HG03521 (cell line): ENCODE results near the gene C16orf92.

Source experiments
- ATAC-seq: cut with Tn5 transposase; IDR thresholded peaks from one replicate; pipeline ENCODE4 v1.9.1; 2021; ENCODE audit warnings: mild to moderate bottlenecking, moderate library complexity; ENCODE audit not compliant: unreplicated experiment

Gene C16orf92

DNA sequence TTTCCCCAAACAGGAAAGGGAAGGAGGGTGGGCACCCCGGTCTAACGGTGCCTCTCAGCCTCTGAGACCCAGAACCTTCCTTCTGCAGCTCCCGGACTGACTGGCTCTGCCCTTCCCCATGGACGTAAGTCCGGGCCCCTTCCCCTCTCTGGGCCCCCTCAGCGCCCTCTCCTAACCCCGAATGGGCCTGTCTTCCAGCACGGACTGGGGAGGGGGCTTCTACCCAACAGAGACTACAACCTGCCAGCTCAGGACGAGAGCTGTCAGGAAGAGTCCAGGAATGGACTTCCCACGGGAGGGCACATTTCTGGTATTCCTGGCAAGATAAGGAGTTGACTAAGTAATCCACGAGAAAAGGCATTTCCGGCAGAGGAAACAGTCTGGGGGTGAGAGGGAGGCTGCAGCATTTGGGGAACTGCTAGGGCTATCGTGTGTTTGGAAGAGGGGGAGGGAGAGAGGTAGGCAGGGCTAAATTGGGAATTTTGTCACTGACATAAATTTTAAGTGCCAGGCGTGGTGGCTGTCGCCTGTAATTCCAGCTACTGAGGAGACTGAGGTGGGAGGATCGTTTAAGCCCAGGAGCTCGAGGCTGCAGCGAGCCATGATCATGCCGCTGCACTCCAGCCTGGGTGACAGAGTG is 30.5 kb downstream of the C16orf92 start:
- peak; percentile 11 for ATAC-seq

DNA sequence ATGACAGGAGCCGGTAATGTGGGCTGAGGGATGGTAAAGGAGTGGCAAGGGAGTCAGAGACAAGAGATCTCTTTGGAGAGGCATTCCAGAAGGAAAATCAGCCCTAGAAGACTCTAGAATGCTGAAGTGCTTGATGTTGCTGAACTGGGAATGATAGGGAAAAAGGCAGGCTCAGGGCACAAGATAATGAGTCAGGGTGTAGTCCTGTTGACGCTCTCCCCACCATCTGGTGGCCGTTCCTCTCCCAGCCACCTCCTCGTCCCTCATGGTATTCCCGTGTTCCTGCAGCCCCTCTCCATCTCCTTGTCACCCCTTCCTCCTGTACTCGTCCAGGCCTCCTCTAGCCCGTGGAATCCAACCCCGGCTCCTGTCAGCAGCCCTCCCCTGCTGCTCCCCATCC is 31.5 kb downstream of the C16orf92 start:
- no peak for ATAC-seq

DNA sequence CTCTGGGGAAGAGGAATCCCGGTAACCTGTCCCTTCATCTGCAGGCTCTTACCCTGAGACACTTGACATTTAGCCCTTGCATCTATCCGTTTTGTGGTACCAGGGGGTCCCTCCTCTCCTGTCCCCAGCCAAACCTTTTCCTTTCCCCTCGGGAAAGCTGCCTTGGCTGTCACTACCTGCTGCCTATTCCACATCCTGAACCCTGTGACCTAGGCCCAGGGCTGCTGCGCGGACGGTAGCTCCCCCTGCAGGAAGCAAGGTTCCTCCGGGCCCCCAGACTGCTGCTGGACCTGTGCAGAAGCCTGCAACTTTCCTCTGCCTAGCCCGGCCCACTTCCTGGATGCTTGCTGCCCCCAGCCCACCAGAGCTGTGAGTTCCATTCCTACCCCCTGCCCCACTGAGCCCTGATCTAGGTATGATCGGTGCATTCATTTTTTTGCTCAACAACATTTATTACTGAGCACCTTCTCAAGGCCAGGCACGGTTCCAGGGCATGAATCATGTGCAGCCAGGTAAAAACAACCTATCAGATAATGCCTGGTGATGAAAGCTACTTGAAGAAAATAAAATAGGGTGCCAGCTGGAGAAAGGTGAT is 32.1 kb downstream of the C16orf92 start:
- no peak for ATAC-seq

DNA sequence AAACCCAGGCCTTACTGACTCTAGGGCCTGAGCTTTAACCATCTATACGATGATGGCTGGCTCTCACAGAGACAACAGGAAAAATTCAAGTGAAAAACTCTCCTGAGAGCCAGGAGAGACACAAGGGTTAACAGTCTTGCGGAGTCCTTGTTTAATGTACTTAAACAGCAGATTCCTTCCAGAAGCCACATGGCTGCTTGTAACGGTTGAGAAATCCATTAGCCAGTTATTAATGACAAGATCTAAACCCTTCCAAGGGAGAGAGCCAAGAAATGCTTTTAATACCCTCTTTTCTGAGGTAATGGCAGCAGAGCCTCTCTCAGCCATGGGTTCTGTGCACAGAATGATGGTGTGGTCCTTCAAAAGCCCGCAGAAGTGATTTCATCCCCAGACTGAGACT is 37.3 kb downstream of the C16orf92 start:
- no peak for ATAC-seq

DNA sequence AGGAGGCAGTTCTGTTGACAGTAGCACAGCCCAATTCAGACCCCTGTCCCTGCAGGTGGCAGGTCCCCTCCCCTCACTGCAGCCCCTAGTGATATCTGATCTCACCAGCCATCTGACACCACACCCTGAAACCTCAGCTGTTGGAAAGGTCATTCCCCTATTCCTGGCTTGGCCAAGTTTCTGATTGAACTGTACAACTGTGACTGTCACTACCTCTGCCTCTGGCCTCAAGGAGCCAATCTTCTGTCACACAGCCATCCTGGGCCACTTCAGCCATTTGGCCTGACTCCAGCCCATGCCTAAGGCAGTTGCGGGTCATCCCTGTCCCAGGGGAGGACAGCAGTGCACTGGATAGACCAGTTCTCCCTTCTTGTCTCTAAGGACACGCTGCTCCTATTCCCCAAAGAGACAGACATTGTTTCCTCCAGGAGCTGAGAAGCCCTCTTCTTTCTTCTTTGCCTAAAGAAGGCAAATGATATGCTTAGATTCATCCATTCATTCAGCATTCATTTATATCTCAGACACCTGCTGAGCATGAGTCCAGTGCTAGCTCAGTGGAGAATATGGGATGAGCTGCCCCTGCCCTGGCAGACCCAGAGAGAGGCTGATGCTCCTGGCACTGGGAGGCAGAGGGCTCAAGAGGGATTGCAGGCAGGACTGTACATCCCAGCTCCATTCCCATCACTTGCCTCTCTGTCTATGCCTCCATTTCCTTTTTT is 38.0 kb downstream of the C16orf92 start:
- ATAC-seq = no peak

DNA sequence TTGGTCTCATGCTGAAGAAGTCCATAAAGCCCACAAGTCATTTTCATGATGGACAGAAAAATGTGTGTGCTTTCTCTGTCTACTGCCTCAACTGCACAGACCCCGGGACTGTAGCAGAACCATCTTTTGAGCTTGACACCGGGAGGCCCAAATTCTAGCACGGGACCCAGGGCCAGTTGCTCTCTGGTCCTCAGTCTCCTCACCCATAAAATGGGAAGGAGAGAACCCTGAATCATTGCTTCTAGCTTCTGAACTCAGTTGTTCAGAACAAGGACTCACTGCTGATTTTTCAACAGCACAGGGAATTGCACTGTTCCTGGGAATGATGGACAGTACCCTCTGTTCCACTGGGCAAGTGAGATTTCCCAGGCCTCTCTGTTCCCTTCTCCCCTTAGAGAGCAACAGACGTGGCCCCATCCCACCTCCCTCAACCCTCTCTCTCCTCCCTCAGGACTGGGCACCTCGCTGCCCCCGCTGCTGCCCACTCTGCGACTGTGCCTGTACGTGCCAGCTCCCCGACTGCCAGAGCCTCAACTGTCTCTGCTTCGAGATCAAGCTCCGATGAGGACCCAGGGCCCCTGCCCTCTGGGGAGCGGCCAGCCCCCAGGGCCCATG is 40.4 kb downstream of the C16orf92 start:
- no peak for ATAC-seq

DNA sequence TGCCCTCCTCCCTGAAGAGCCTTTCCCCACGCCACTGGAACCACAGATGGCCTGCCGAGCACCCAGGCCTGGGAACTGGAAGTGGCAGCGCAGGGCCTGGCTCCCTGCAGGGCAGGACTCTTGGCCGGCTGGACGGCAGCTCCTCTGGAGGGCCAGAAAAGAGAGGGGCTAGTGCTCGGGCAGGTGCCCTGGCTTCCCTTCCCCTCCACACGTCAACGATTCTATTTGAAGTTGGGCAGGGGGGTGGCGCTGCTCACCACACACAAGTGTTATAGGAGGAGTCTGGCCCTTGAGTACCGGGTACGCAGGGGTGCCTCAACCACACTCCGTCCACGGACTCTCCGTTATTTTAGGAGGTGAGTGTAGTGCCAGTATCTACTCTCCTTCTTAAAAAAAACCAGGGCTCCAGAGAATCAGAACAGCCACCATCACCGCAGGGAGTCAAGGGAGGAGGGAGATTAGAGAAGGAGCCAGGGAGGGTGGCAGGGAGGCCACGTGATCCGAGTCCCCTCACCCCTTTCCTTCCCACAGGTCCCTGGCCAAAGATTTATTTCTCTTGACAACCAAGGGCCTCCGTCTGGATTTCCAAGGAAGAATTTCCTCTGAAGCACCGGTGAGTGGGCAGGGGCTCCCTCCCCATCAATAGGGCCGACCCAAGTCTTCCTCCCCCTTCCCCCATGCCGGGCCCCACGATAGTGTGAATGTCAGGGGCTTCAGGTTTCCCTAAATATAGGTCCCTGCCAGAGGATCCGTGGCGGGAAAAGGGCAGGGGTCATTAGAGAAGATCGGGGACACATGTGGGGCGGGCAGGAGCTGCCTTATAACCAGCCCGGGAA is 41.1 kb downstream of the C16orf92 start:
- no peak for ATAC-seq

DNA sequence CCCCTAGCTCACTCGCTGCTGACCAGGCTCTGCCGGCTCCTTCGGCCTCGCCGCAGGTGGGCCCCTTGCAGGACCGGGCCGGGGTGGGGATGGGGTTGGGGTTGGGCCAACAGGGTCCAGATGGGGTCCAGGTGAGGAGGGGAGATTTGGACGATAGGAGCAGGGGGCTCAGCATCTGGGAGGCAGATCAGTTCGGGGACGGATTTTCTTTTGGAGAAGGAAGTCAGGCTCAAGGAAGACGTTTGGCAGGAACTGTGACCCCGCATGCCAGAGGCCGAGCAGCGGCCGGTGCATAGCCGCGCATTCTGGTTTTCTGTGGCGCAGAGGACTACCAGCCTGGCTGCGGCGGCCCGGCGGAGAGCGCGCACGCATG is 41.7 kb downstream of the C16orf92 start:
- ATAC-seq = peak; percentile 4

DNA sequence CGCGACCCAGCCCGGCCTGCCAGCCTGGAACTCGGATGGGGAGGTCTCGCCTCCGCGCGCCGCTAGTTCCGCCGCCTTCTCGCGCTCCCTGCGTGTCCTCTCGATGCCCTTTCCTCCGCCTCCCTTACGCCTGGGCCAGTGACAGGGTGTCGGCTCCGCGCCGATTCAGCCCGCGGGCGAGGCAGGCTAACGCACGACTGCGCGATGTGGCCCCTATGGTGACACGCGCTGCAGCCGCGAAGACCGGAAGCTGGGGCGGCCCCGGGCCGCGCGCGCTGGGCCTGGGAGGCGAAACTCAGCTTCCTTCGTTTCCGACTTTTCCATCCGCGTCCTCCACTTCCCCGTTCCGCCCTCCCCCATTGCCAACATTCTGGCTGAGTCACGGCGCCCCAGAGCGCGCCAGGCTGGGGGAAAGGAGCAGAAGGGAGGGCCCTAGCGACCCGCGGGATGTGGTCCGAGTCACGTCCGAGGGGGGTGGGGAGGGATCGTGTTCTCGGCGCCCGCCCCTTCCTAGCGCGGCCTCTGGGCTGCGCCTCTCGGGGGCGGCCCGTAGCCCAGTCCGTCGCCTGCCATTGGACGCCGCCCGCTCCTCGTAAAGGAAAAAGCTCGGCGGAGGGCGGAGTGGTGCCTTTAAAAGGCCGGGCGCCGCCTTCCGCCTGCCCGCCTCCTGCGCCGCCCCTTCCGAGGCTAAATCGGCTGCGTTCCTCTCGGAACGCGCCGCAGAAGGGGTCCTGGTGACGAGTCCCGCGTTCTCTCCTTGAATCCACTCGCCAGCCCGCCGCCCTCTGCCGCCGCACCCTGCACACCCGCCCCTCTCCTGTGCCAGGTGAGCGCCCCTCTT is 42.3 kb downstream of the C16orf92 start, which contains the start of gene ALDOA:
TSS of gene ALDOA (plus strand) at position 659 of the 841 bp plus-strand sequence. CDS start 1,138 bp downstream, outside the sequence.
- peak; percentile 81 for ATAC-seq

DNA sequence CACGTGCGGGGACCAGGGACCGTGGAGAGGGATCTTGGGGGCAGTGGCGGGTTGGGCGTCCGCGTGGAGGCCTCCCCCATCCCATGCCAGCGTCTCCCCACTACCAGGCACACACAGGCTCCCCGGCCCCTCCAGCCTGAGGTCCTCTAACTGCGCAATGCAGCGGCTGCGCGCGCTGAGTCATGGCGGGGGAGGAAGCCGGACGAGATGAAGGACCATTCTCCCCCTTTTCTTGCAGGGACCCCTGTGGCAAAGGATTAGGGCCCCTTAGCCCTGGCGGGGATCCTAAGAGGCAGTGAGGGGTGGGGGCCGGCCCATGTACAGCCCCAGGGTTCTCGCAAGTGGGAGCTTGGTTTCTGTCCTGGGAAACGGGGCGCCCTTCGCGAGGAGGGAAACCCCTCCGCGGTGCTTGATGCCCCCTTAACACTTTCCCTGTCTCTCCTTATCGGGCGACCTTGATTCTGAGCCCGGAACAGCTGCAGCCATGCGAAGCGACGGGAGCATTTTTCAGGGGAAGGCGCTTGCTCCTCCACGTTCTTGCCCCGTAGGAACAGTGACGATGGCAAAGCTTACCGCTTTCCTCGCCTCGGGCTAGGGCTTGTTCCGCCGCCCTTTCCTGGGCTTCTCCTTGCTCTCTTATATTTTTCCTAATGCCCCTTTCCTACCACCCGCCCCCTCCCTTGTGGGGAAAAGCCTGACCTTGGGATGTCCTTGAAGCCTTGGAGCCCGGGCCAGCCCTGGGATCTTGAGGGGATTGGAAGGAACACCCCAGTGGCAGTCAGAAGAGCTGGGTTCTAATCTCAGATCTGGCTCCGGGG is 43.2 kb downstream of the C16orf92 start:
- no peak for ATAC-seq

DNA sequence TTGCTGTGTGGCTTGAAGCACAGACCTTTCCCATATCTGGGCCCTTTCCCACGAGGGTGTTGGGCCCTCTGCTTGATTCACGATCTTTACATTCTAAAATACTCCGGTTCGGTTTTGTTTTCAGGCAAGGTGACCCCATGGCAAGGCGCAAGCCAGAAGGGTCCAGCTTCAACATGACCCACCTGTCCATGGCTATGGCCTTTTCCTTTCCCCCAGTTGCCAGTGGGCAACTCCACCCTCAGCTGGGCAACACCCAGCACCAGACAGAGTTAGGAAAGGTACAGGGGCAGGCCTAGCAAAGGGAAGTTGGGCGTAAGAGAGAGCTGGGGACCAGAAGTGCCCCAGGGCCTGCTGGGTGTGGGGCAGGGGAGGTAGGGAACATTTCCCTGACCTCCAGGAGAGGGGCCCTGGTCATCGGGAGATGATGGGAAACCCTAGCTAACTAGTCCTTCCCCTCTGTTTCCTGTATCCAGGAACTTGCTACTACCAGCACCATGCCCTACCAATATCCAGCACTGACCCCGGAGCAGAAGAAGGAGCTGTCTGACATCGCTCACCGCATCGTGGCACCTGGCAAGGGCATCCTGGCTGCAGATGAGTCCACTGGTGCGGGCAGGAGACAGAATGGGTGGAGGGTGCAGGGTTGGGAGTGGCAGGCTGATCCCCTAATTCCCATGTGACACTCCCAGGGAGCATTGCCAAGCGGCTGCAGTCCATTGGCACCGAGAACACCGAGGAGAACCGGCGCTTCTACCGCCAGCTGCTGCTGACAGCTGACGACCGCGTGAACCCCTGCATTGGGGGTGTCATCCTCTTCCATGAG is 44.0 kb downstream of the C16orf92 start:
- no peak for ATAC-seq

DNA sequence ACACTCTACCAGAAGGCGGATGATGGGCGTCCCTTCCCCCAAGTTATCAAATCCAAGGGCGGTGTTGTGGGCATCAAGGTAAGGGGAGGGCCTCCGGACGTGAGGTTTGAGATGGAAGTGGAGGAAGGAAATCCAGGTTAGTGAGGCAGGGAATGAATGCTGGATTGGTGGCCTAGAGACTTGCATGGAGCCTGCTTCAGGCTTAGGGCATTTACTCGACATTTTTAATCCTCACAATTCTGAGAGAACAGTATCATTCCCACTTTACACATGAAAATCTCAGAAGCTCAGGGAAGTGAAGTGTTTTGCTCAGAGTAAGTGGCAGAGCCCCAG is 44.6 kb downstream of the C16orf92 start:
- ATAC-seq = no peak

DNA sequence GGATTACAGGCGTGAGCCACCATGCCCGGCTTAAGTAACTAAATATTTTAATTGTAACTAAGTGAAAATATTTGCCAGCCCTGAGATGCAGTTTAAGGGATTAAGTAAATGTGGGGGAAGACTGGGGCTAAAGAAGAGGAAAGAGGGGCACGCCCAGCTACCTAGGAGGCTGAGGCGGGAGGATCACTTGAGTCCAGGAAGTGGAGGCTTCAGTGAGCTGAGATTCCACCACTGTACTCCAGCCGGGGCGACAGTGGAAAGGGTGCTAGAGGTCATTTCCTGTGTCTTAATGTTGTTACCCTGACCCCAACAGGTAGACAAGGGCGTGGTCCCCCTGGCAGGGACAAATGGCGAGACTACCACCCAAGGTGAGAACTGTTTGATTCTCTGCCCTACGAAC is 45.3 kb downstream of the C16orf92 start:
- ATAC-seq = no peak

DNA sequence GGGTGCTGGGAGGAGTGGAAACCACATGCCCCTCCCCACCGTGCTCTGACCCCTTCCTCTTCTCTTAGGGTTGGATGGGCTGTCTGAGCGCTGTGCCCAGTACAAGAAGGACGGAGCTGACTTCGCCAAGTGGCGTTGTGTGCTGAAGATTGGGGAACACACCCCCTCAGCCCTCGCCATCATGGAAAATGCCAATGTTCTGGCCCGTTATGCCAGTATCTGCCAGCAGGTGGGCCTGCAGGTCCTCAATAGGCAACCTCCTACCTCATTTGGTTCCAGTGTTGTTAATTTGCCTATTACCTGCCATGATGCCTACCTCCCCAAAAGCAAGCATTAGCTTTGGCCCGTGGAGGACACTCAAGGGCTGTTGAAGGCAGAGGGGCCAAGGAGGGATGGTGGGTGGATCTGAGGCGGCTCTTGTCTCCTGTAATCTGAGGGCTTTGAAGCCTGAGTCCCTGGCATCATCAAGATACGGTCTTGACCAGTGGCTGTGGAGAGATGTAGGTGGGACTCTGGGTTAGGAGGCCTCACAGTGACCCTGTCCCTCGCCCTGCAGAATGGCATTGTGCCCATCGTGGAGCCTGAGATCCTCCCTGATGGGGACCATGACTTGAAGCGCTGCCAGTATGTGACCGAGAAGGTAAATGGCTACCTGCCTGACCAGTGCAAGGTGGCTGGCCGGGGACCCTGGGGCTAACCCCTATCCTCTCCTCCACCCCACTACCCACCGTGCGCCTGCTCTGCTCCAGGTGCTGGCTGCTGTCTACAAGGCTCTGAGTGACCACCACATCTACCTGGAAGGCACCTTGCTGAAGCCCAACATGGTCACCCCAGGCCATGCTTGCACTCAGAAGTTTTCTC is 46.0 kb downstream of the C16orf92 start:
- ATAC-seq = no peak

DNA sequence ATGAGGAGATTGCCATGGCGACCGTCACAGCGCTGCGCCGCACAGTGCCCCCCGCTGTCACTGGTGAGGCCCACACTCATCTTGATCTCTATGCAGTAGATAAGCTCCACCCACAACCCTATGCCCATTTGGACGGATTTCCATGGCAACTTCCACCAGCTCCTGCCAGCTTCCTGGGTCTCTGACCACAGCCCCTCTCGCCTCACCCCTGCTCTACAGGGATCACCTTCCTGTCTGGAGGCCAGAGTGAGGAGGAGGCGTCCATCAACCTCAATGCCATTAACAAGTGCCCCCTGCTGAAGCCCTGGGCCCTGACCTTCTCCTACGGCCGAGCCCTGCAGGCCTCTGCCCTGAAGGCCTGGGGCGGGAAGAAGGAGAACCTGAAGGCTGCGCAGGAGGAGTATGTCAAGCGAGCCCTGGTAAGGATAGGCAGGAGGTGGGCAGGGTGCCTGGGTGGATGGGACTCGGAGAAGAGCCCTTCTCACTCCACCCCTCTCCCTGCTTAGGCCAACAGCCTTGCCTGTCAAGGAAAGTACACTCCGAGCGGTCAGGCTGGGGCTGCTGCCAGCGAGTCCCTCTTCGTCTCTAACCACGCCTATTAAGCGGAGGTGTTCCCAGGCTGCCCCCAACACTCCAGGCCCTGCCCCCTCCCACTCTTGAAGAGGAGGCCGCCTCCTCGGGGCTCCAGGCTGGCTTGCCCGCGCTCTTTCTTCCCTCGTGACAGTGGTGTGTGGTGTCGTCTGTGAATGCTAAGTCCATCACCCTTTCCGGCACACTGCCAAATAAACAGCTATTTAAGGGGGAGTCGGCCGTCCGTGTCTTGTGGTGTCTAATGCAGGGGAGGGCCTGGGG is 46.8 kb downstream of the C16orf92 start:
- ATAC-seq = no peak

DNA sequence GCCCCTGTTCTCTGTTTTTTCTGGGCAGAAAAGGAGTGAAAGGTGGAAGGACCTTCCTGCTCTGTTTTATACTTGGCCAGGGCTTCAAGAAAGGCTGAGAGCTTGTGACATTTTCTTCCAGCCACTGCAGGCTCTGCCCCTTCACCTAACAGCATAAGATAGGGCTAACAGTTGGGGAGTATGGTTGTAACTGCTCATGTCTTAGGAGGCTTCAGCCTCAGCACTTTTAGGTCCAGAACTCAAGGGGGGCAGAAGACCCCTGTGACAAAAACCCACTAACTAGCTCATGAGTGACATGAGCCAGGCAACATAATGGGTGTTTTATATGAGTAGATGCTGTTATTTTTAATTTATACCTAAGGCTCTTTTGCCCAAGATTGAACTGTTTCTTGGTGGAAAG is 47.5 kb downstream of the C16orf92 start:
- no peak for ATAC-seq
